GM12878 (cell line): Measurements from ENCODE around the gene TACC2. TPM values are rescaled to one million over a fixed set of nuclear protein-coding genes. Genes with fewer than 3 reads are reported as not detected.

Experiments used
- ATAC-seq: fragments of 200-7000 bp; cut with Tn5 transposase; 3 replicates; pipeline ENCODE4 v1.9.1; 2020; ENCODE audit warnings: mild to moderate bottlenecking, moderate library complexity
- BruUV-seq: library from RNA; stranded (reverse); fragments of 400-500 nt; replicated peaks from 2 replicates; lab custom pipeline; 2021; lab: Mats Ljungman, UMichigan
- CTCF ChIA-PET: fragments of 300-600 bp; sonication (Branson Sonifier 250); formaldehyde crosslinking; extraction: SDS; loops from one replicate; lab custom pipeline; 2021; ENCODE audit warnings: inconsistent platforms; lab: Yijun Ruan, JAX
- POLR2A ChIA-PET: fragments of 350-600 bp; formaldehyde crosslinking; extraction: SDS; loops from one replicate; lab custom pipeline; 2021; ENCODE audit warnings: inconsistent platforms; lab: Charles Lee
- RAD21 ChIA-PET: fragments of 300-600 bp; sonication (Branson Sonifier 250); formaldehyde crosslinking; loops from one replicate; lab custom pipeline; 2023; ENCODE audit warnings: antibody characterized with exemption; ENCODE audit not compliant: unreplicated experiment; lab: Charles Lee
- SMC1A ChIA-PET: fragments of 300-600 bp; sonication (Branson Sonifier 250); formaldehyde crosslinking; loops from one replicate; lab custom pipeline; 2023; ENCODE audit not compliant: unreplicated experiment, uncharacterized antibody; lab: Charles Lee
- DNase-seq: peaks from one replicate; pipeline ENCODE4 v3.0.0-alpha.2; 2011; ENCODE audit warnings: low read depth, low spot score
- FAIRE-seq: peaks from 3 replicates; lab custom pipeline; 2011; peaks lifted over from hg19 to GRCh38; lab: Jason Lieb, UNC
- H2AFZ ChIP-seq: 2 replicates; pipeline ENCODE4 v1.6.0; 2011; ENCODE audit warnings: low read depth, low read length, control low read depth; ENCODE audit not compliant: control insufficient read depth
- H3K27ac ChIP-seq: 2 replicates; pipeline ENCODE4 v1.5.1; 2011; ENCODE audit warnings: control low read depth; ENCODE audit not compliant: control insufficient read depth, insufficient read depth
- H3K27me3 ChIP-seq, 2 experiments: replicated peaks in 1 of 2; 2 replicates each; pipeline versions ENCODE4 v1.6.0 to v1.6.1; 2011; ENCODE audit warnings: low read length in 1 of 2; ENCODE audit not compliant: control insufficient read depth in 2 of 2, insufficient read depth in 2 of 2
- H3K36me3 ChIP-seq, 2 experiments: 2 replicates each; pipeline ENCODE4 v1.5.1; 2011; ENCODE audit warnings: low read length in 1 of 2; ENCODE audit not compliant: control insufficient read depth in 2 of 2, insufficient read depth in 2 of 2
- H3K4me1 ChIP-seq: 2 replicates; pipeline ENCODE4 v1.6.1; 2011; ENCODE audit warnings: mild to moderate bottlenecking, low read length, moderate library complexity, mixed read lengths; ENCODE audit not compliant: control insufficient read depth, insufficient read depth
- H3K4me2 ChIP-seq: 2 replicates; pipeline ENCODE4 v1.6.0; 2011; ENCODE audit warnings: control low read depth; ENCODE audit not compliant: control insufficient read depth, insufficient read depth
- H3K4me3 ChIP-seq: fragments of 200-600 bp; sonication (generic); 2 replicates; pipeline ENCODE4 v1.5.1; 2016
- H3K79me2 ChIP-seq: 2 replicates; pipeline ENCODE4 v1.6.0; 2011; ENCODE audit warnings: low read length; ENCODE audit not compliant: control insufficient read depth, insufficient read depth
- H3K9ac ChIP-seq: 2 replicates; pipeline ENCODE4 v1.8.0; 2011; ENCODE audit warnings: low read length, control low read depth, mixed read lengths; ENCODE audit not compliant: control insufficient read depth, insufficient read depth
- H3K9me3 ChIP-seq: replicated peaks from 3 replicates; pipeline ENCODE4 v1.5.1; 2011; ENCODE audit warnings: mild to moderate bottlenecking, low read length; ENCODE audit not compliant: control insufficient read depth, insufficient read depth
- H4K20me1 ChIP-seq: 2 replicates; pipeline ENCODE4 v1.6.0; 2011; ENCODE audit not compliant: control insufficient read depth, insufficient read depth
- CREB1 ChIP-seq: IDR thresholded peaks from 2 replicates; pipeline ENCODE4 v1.6.1; 2012; ENCODE audit warnings: low read depth, mild to moderate bottlenecking, inconsistent platforms
- EED ChIP-seq: sonication (generic); IDR thresholded peaks from 2 replicates; pipeline ENCODE4 v1.6.1; 2016; ENCODE audit warnings: antibody characterized with exemption, low read depth
- EGR1 ChIP-seq, 2 experiments: IDR thresholded peaks; 1 replicate in 1 of 2; 2 replicates in 1 of 2; pipeline ENCODE4 v1.6.1; 2011 to 2012; ENCODE audit warnings: low read depth in 2 of 2, low read length in 2 of 2, borderline replicate concordance in 1 of 2, mild to moderate bottlenecking in 1 of 2, moderate library complexity in 1 of 2
- EP300 ChIP-seq, 2 experiments: fragments of 150-350 bp in 1 of 2; IDR thresholded peaks; 2 replicates each; pipeline ENCODE4 v1.6.1; 2011 to 2012; ENCODE audit warnings: low read depth in 2 of 2, low read length in 2 of 2, borderline replicate concordance in 1 of 2, improper control_type of control experiment in 1 of 2, inconsistent platforms in 1 of 2; ENCODE audit not compliant: control insufficient read depth in 1 of 2
- FOXK2 ChIP-seq: fragments of 450-650 bp; IDR thresholded peaks from 2 replicates; pipeline ENCODE4 v1.6.1; 2017; ENCODE audit warnings: mild to moderate bottlenecking, moderate library complexity
- FOXM1 ChIP-seq: IDR thresholded peaks from 2 replicates; pipeline ENCODE4 v1.6.1; 2012; ENCODE audit warnings: low read depth, mild to moderate bottlenecking, inconsistent platforms, low read length, moderate library complexity
- GABPA ChIP-seq: IDR thresholded peaks from 2 replicates; pipeline ENCODE4 v1.6.1; 2014; ENCODE audit warnings: antibody characterized with exemption, low read depth, mild to moderate bottlenecking, inconsistent platforms
- HCFC1 ChIP-seq: fragments of 150-350 bp; IDR thresholded peaks from 2 replicates; pipeline ENCODE4 v1.6.1; 2014; ENCODE audit warnings: low read length
- LARP7 ChIP-seq: fragments of 450-650 bp; IDR thresholded peaks from 2 replicates; pipeline ENCODE4 v1.6.1; 2017; ENCODE audit warnings: mild to moderate bottlenecking
- MTA2 ChIP-seq: fragments of 450-650 bp; IDR thresholded peaks from 2 replicates; pipeline ENCODE4 v1.6.1; 2016; ENCODE audit warnings: low read depth, mild to moderate bottlenecking, moderate library complexity
- NRF1 ChIP-seq: conservative IDR thresholded peaks from 2 replicates; pipeline ENCODE4 v1.6.1; 2011; ENCODE audit warnings: mild to moderate bottlenecking, low read depth, low read length, improper control_type of control experiment
- PRDM15 ChIP-seq: fragments of 450-650 bp; formaldehyde crosslinking; IDR thresholded peaks from 2 replicates; pipeline ENCODE4 v1.4.0; 2020; ENCODE audit warnings: mild to moderate bottlenecking, moderate library complexity
- SIN3A ChIP-seq: IDR thresholded peaks from 2 replicates; pipeline ENCODE4 v1.6.1; 2012; ENCODE audit warnings: low read depth, low read length, improper control_type of control experiment
- SMAD1 ChIP-seq: fragments of 450-650 bp; IDR thresholded peaks from 2 replicates; pipeline ENCODE4 v1.6.1; 2018; ENCODE audit warnings: mild to moderate bottlenecking, low read depth; ENCODE audit not compliant: partially characterized antibody
- TCF12 ChIP-seq: IDR thresholded peaks from 2 replicates; pipeline ENCODE4 v1.6.1; 2011; ENCODE audit warnings: low read depth, mild to moderate bottlenecking, low read length
- YBX1 ChIP-seq: fragments of 450-650 bp; IDR thresholded peaks from 2 replicates; pipeline ENCODE4 v1.6.1; 2016; ENCODE audit warnings: antibody characterized with exemption
- ZNF24 ChIP-seq: fragments of 450-650 bp; IDR thresholded peaks from 2 replicates; pipeline ENCODE4 v1.6.1; 2017; ENCODE audit warnings: antibody characterized with exemption, mild to moderate bottlenecking
- ZSCAN29 ChIP-seq: fragments of 450-650 bp; IDR thresholded peaks from 2 replicates; pipeline ENCODE4 v1.6.1; 2017; ENCODE audit warnings: mild to moderate bottlenecking, moderate library complexity
- WGBS: methylation state at CpG from one replicate; pipeline ENCODE4 v1.1.6; 2016; ENCODE audit warnings: low lambda C conversion rate; ENCODE audit not compliant: insufficient replicate concordance, insufficient coverage; ENCODE audit errors: missing lambda C conversion rate; 5-methylcytosine and 5-hydroxymethylcytosine counted together
- in situ Hi-C: fragments of 300-500 bp; cut with MboI; formaldehyde crosslinking; loops from 9 replicates; pipeline ENCODE4 v1.14.3; 2018; ENCODE audit warnings: mixed read lengths
- intact Hi-C: fragments of 100-400 bp; cut with micrococcal nuclease; formaldehyde crosslinking; loops from one replicate; pipeline ENCODE4 v1.14.2; 2022; ENCODE audit not compliant: unreplicated experiment
- polyA plus RNA-seq, 11 experiments: library from polyadenylated mRNA; depleted of rRNA in 4 of 11; unstranded in 6 of 11; stranded (reverse) in 5 of 11; fragments of >200 nt; fragmentation: Nextera tagmentation in 4 of 11; fragmentation: Illumina TruSeq in 1 of 11; extraction: Ambion mirVana in 4 of 11; extraction: Trizol in 1 of 11; gene quantifications; 1 replicate in 1 of 11; 2 replicates in 10 of 11; pipeline versions ENCODE4 v1.2.1 to v1.2.3, GENCODE V29; 2011 to 2016; ENCODE audit warnings: inconsistent platforms in 2 of 11, missing spikeins in 2 of 11, low read depth in 1 of 11
- total RNA-seq, 4 experiments: library from RNA; depleted of rRNA in 3 of 4; stranded (reverse); fragments of >200 nt in 3 of 4; fragmentation: Illumina TruSeq in 1 of 4; extraction: Trizol in 1 of 4; gene quantifications; 2 replicates each; pipeline versions ENCODE4 v1.2.1 to v1.2.3, GENCODE V29; 2013 to 2021

TACC2 gene
- total and polyA plus RNA-seq, 10 of the 15 experiments (the other 5 are each of a cell fraction or from before 2014, with no cell fraction given): 0.07 to 0.64 (median 0.13) TPM; not detected in 5

DNA sequence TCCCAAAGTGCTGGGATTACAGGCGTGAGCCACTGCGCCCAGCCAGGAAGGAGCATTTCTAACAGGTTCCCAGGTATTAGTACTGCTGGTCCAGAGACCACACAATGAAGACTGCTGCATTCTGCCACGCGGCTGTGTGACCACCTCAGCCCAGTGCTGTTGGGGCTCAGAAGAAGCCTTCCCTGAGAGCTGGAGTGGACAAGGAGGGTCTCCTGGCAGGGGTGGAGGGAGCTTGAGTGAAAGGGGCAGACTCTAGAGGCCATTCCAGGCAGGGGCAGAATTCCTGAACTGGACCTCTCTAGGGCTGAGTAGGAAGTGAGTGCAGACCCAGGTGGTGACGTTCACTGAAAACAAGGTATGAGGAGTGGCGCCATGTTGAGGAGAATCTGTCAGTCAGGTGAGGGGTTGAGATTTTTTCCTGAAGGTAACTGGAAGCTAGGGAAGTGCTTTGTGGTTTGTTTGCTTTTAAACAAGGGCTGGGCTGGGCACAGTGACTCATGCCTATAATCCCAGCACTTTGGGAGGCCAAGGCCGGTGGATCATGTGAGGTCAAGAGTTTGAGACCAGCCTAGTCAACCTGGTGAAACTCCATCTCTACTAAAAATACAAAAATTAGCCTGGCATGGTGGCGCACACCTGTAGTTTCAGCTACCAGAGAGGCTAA lies 67.6 kb downstream of the TACC2 start:
- Histone ChIP-seq H3K27me3 (no peaks in the 10 kb centered on the region; a peak in 1 of 4 replicates), H3K4me1 (no peaks in the 10 kb centered on the region), H3K27ac (no peak overlapping the region), H3K79me2 (no peaks in the 10 kb centered on the region), H3K9me3 (no peaks in the 10 kb centered on the region), H3K4me2 (no peak overlapping the region), H3K4me3 (no peak overlapping the region), H4K20me1 (no peaks in the 10 kb centered on the region), H3K36me3 (no peaks in the 10 kb centered on the region), H2AFZ (no peak overlapping the region), H3K9ac (no peak overlapping the region)
- 35% methylated on average over 8 of the region's 8 CpGs for WGBS
- FAIRE-seq: no peak
- ChIA-PET RAD21 (no interaction called here), POLR2A (no interaction called here), CTCF (interaction anchor here (1.0 kb wide), 1 partner anchor 48 kb away, joined by 3 read pairs; no protein-coding TSS in a partner anchor), SMC1A (no interaction called here)
- in situ Hi-C loops: no loop called here
- intact Hi-C loops: no loop called here
- TF ChIP-seq TCF12: no peak
- TF ChIP-seq CREB1: no peak
- TF ChIP-seq FOXM1: no peak
- TF ChIP-seq ZNF24: no peak
- TF ChIP-seq HCFC1: no peak
- TF ChIP-seq PRDM15 (CRISPR knock-in tag): no peak
- no peak for TF ChIP-seq LARP7
- TF ChIP-seq NRF1: no peak
- no peak for TF ChIP-seq YBX1
- no peak for TF ChIP-seq MTA2
- TF ChIP-seq EGR1 (IDR thresholded peaks at IDR 0.05; ENCODE audit: borderline replicate concordance in 1 of 2, low read depth in 2 of 2, low read length in 2 of 2): no peak
- no peak for TF ChIP-seq EP300 (IDR thresholded peaks at IDR 0.05; ENCODE audit: borderline replicate concordance in 1 of 2, control insufficient read depth in 1 of 2, low read depth in 2 of 2, low read length in 2 of 2)
- TF ChIP-seq ZSCAN29: no peak
- TF ChIP-seq GABPA: no peak
- TF ChIP-seq EED: no peak
- TF ChIP-seq FOXK2: no peak
- no peak for TF ChIP-seq SMAD1
- TF ChIP-seq SIN3A: no peak
- DNase-seq: no peak
- no TSS peak for BruUV-seq
- ATAC-seq: no peak
